HG03342 (cell line): ENCODE results near the gene CFHR5.
A peak's percentile ranks its signal among the peaks of the same experiment; 100 is the strongest.
"Not testable (repeated sequence)": the region's sequence is repeated elsewhere in the genome, so short reads cannot be mapped to it uniquely, and the experiment has no call there.

Source experiments
- ATAC-seq: cut with Tn5 transposase; IDR thresholded peaks from one replicate; pipeline ENCODE4 v1.9.1; 2021; ENCODE audit warnings: mild to moderate bottlenecking, moderate library complexity; ENCODE audit not compliant: unreplicated experiment

Gene CFHR5

DNA sequence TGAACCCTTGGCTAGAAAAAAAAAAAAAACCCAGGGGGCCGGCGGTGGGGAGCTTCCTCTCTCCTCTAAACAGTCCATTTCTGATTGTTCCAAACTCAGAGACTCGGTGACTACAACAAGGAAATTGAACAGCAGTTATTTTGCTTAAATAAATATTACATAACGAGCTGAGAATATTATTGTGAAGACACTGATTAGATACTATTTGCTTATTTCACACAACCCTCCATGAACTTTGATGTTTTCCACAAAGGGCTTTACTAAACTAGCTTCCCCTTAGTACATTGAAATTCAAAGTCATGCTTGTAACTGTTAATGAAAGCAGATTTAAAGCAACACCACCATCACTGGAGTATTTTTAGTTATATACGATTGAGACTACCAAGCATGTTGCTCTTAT is at the start of gene CFHR5:
TSS of gene CFHR5 (plus strand) at position 279 of the 400 bp plus-strand sequence. CDS start at position 388, 109 bp downstream.
- ATAC-seq, result no peak

DNA sequence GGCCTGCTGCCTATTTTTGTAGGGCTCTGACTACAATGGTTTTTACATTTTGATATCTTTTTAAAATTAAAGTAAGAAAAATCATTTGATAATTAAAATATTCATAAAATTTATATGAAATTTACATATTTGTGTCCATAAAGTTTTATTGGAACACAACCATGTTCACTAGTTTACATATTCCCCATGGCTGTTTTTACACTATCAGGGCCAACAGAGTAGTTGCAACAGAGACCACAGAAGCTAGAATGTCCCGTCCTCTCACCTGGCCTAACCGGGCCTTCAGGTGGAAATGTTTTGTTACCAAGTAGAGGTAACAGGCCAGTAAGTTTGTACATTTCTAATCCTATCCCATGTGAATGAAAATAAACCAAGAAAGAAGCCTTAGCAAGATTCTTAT is 44.5 kb upstream of the CFHR5 start:
- not testable (repeated sequence) for ATAC-seq

GRCh38 chr1:196933531-196934189 is 43.7 kb upstream of the CFHR5 start:
- ATAC-seq, result no peak

GRCh38 chr1:196941474-196941873 is 35.9 kb upstream of the CFHR5 start:
- ATAC-seq, result not testable (repeated sequence)

- not testable (repeated sequence) for ATAC-seq
Measured at GRCh38 chr1:196943568-196943967, 33.8 kb upstream of the CFHR5 start, which contains the start of gene CFHR2. Gene CFHR2 (plus strand): TSS chr1:196943738. CDS start chr1:196943881, 143 bp downstream.

GRCh38 chr1:196951711-196952394 is 25.5 kb upstream of the CFHR5 start:
- peak; percentile 83 for ATAC-seq

DNA sequence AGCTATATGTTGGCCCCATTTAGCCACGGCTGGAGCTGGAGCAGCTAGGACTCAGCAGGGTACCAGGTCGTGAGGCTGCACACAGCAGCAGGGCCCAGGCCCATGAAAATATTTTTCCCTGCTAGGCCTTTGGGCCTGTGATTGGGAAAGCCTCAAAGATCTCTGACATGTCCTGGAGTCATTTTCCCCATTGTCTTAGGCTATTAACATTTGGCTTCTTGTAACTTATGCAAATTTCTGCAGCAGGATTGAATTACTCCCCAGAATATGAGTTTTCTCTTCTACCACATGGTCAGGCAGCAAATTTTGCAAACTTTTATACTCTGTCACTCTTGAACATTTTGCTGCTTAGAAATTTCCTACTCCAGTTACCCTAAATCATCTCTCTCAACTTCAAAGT is 22.6 kb upstream of the CFHR5 start:
- ATAC-seq, result no peak

GRCh38 chr1:196955926-196956325 is 21.4 kb upstream of the CFHR5 start:
- ATAC-seq, result no peak

DNA sequence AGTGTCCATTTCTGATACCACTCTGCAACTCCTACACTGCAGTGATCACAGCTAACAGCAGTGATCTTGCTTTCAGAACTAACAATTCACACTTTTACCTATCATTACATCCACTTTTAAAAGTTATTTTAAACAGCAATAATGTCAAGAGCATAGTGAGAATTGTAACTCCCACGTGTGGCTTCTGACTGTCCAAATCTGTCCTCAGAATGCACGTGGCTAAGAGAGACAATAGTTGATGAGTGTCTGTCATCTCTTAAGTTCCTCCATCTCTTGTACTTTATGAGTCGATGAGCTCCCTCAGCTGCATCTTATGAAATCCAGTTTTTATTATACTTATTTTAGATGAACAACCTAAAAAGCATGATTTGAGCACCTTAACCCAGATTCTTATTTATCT is 16.5 kb upstream of the CFHR5 start:
- ATAC-seq, result no peak

DNA sequence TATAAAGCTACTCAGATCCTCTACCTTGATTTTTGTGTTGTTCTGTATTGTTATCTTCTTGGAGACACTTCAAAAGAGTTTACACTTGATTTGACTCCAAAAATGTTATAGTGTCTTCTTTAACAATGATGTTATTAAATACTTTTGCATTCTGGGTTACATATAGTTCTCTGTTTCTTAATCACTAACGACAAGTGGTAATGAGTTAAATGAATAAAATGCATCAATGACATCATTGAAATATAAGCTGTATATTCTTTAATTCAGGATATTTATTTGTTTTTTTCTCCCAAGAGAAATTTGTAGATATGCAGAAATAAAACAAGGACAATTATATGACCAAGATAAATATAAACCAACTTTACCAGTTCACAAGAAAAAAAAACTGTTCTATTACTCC is 7.2 kb upstream of the CFHR5 start:
- ATAC-seq, result no peak

DNA sequence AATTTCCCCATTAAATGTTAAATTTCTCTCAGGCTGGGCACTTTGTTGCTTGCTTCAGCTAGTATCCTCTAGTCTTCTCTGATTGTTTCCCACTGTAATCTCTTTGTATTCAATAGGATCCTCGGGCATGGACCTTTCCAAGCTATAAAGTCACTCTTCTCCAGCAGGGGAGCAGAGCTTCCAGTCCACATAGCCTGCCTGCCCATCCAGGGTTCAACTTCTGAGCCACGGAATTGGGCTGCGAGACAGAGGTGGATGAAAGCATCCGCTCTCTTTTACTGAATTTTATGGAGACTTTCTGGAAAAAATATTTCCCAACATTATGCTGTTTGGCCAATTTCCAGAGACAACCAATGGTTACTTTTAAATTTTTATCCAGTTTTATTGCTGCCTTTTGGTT is 1.1 kb upstream of the CFHR5 start:
- ATAC-seq, result no peak

GRCh38 chr1:196980859-196981258 is 3.5 kb downstream of the CFHR5 start:
- no peak for ATAC-seq

GRCh38 chr1:196982247-196982646 is 4.9 kb downstream of the CFHR5 start:
- ATAC-seq, result not testable (repeated sequence)

DNA sequence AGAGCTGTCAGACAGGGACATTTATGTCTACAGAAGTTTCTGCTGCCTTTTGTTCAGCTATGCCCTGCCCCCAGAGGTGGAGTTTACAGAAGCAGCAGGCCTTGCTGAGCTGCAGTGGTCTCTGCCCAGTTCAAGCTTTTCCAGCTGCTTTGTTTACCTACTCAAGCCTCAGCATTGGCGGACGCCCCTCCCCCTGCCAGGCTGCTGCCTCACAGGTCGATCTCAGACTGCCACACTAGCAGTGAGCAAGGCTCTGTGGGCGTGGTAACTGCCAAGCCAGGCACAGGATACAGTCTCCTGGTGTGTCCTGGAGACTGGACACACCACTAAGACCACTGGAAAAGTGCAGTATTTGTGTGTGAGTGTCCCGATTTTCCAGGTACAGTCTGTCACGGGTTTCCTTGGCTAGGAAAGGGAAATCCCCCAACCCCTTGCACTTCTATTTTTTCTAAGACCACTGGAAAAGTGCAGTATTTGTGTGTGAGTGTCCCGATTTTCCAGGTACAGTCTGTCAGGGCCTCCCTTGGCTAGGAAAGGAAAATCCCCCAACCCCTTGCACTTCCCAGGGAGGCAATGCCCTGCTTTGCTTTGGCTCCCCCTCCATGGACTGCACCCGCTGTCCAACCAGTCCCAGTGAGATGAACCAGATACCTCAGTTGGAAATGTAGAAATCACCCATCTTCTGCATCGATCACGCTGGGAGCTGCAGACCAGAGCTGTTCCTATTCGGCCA is 14.7 kb downstream of the CFHR5 start:
- ATAC-seq, result not testable (repeated sequence)

GRCh38 chr1:196993916-196994315 is 16.6 kb downstream of the CFHR5 start:
- no peak for ATAC-seq

- ATAC-seq, result no peak
Measured at GRCh38 chr1:196997423-196997822, 20.1 kb downstream of the CFHR5 start.

DNA sequence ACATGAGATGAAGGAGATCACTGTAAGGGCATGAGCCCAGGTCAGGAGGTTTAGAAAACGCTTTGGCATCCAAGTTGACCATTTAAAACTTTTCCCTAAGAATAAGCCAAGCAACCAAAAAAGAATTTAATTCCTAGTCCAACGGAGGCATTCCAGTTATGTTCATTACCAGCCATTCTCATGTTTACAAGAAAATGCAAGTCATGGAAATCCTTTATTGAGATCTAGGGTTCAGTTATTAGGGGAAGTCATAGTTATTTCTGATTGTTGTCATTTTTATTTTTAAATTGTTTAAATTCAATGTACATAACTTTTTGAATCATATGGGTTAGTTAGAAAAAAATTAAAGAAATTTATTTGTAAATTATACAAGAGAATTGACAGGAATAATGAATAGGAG is 24.5 kb downstream of the CFHR5 start:
- no peak for ATAC-seq

- ATAC-seq, result no peak
Measured at GRCh38 chr1:197003132-197003531, 25.8 kb downstream of the CFHR5 start.

DNA sequence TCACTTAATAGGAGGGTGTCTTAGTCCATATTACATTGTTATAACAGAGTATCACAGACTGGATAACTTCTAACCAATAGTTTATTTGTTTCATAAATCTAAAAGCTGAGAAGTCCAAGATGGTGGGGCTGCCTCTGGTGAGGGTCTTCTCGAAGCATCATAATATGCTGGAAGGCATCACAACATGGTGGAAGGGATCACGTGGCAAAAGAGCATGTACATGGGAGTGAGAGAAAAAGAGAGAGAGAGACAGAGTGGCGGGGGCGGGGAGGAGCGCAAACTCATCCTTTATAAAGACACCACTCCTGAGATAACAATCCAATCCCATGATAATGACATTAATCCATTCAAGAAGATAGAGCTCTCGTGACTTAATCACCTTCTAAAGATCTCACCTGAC is 31.5 kb downstream of the CFHR5 start:
- ATAC-seq, result no peak

GRCh38 chr1:197011614-197012013 is 34.3 kb downstream of the CFHR5 start:
- ATAC-seq, result no peak

DNA sequence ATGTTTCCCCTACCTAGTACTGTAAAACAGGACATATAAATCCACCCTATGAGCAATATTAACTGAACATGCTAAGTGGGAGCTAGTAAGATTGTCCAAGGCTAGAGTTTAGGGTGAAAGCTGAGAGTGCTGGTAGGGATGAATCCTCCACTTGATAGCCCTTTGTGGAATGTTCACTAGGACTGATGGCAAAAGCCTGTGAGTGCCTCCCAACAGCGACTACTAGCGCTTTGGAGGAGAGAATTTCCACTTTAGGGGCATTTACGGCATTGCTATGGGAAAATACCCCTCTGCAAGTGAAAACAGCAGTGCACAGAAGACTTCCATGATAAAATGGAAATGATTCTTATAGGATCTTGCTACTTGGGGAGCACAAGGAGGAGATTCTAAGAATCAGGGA is 35.9 kb downstream of the CFHR5 start:
- ATAC-seq, result no peak

DNA sequence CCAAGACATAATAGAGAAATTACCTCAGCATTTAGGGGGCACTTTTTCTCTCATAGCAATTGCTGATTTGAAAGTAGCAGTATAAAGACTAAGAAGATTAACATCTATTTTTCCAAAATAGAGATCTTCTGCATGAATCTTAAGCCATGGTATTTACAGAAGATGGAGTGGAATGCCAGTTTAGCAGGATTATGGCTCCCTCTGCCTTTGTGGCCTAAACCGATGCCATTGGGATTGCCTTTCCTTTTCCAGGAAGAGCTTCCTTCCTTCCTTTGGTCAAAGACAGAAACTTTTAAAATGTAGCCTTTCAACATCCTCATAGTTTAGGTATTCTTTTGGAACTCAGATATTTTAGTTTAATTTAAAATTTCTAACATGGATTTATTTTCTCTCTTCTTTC is 39.4 kb downstream of the CFHR5 start:
- no peak for ATAC-seq
